ENCODE results near the gene RANBP9.

The RANBP9 gene

DNA sequence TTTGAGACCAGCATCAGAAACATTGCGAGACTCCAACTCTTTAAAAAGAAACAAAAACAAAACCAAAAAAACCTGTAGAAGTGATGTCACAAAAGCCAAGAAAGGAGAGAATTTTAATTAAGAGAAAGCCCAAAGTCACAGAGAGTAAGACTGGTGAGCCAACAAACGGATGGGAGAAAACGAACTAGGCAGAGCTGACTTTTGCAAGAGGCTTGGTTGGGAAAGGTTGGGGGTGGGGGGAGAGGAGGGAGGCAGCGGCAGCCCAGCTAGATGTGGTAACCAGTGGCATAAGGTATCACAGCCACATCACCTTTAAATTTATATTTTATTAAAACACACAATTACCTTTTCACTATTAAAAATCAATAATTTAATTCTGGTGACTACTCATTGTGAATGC is 73.0 kb downstream of the RANBP9 start:
- Histone ChIP-seq H3K4me3 (ENCODE audit: low read length) (no peak overlapping the region), H3K9me2 (replicated peaks; ENCODE audit: control insufficient read depth, low read length) (no peaks in the 10 kb centered on the region), H3K4me2 (ENCODE audit: low read length) (no peak overlapping the region), H3K79me2 (ENCODE audit: control insufficient read depth, low read length) (peaks cover 17% of the 10 kb centered on the region), H3K36me3 (ENCODE audit: control insufficient read depth, low read length) (peaks cover 66% of the 10 kb centered on the region), H3K4me1 (ENCODE audit: control insufficient read depth, low read length) (peaks cover 38% of the 10 kb centered on the region), H3K9me3 (ENCODE audit: control insufficient read depth, insufficient read depth, low read length) (no peaks in the 10 kb centered on the region), H3K27ac (ENCODE audit: low read depth, low read length) (0 out of 2 replicates have a peak overlapping the region, but pooled peaks have one; percentile 5), H3K27me3 (ENCODE audit: control insufficient read depth, low read length) (no peaks in the 10 kb centered on the region), H4K20me1 (ENCODE audit: control insufficient read depth, insufficient read depth, low read depth, low read length) (no peaks in the 10 kb centered on the region), H3F3A (ENCODE audit: control insufficient read depth, insufficient read depth) (peaks cover 18% of the 10 kb centered on the region; the same call in 1 of the 2 replicates)
- no peak for TF ChIP-seq EZH2phosphoT487 (IDR thresholded peaks at IDR 0.05; ENCODE audit: borderline replicate concordance, low read length)
- TF ChIP-seq, protein P1, sequence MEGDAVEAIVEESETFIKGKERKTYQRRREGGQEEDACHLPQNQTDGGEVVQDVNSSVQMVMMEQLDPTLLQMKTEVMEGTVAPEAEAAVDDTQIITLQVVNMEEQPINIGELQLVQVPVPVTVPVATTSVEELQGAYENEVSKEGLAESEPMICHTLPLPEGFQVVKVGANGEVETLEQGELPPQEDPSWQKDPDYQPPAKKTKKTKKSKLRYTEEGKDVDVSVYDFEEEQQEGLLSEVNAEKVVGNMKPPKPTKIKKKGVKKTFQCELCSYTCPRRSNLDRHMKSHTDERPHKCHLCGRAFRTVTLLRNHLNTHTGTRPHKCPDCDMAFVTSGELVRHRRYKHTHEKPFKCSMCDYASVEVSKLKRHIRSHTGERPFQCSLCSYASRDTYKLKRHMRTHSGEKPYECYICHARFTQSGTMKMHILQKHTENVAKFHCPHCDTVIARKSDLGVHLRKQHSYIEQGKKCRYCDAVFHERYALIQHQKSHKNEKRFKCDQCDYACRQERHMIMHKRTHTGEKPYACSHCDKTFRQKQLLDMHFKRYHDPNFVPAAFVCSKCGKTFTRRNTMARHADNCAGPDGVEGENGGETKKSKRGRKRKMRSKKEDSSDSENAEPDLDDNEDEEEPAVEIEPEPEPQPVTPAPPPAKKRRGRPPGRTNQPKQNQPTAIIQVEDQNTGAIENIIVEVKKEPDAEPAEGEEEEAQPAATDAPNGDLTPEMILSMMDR (IDR thresholded peaks at IDR 0.05; ENCODE audit: low read depth, low read length, poor library complexity, severe bottlenecking): no peak

GRCh38 chr6:13638014-13638413 is 73.6 kb downstream of the RANBP9 start:
- Histone ChIP-seq H3K4me2 (ENCODE audit: low read length) (peak overlapping the region; percentile 79), H3K27ac (ENCODE audit: low read depth, low read length) (peak overlapping the region; percentile 73; the same call in 1 of the 2 replicates), H3K4me3 (ENCODE audit: low read length) (no peak overlapping the region), H3K9me2 (replicated peaks; ENCODE audit: control insufficient read depth, low read length) (no peaks in the 10 kb centered on the region), H3K27me3 (ENCODE audit: control insufficient read depth, low read length) (no peaks in the 10 kb centered on the region), H3F3A (ENCODE audit: control insufficient read depth, insufficient read depth) (peaks cover 18% of the 10 kb centered on the region; the same call in 1 of the 2 replicates), H3K79me2 (ENCODE audit: control insufficient read depth, low read length) (peaks cover 17% of the 10 kb centered on the region), H3K9me3 (ENCODE audit: control insufficient read depth, insufficient read depth, low read length) (no peaks in the 10 kb centered on the region), H3K36me3 (ENCODE audit: control insufficient read depth, low read length) (peaks cover 63% of the 10 kb centered on the region), H4K20me1 (ENCODE audit: control insufficient read depth, insufficient read depth, low read depth, low read length) (no peaks in the 10 kb centered on the region), H3K4me1 (ENCODE audit: control insufficient read depth, low read length) (peaks cover 38% of the 10 kb centered on the region)
- no peak for TF ChIP-seq EZH2phosphoT487 (IDR thresholded peaks at IDR 0.05; ENCODE audit: borderline replicate concordance, low read length)

DNA sequence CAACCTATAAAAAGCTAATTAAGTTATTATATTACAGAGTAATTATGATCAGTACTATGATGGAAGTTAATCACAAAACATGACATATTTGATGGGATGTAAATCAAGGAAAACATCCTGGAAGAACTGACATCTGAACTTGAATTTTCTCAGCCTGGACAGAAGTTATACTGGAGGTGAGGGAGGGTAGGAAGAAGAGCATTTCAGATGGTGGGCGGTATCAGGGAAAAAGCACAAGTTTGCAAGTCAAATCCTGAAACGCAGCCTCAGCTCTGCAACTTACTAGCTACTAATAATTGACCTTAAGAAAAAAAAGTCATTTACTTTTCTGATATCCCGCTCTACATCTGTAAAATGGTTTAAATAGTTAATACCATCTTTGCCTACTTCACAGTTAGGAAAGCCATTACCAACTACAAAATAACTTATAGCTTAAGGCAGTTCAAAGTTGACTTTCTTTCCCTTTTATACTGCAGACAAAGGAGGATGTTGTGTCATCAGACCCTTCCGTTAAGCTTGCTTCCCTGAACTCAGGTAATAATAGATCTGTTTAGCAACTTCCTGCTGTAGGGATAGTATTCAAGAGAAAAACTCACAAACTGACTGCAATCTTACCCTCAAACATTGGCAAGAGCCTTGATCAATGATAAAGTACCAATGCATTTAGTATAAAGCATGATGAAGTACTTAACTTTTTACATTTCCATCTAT is 75.5 kb downstream of the RANBP9 start:
- Histone ChIP-seq H3K4me2 (ENCODE audit: low read length) (peak overlapping the region; percentile 79), H4K20me1 (ENCODE audit: control insufficient read depth, insufficient read depth, low read depth, low read length) (no peaks in the 10 kb centered on the region), H3K36me3 (ENCODE audit: control insufficient read depth, low read length) (peaks cover 70% of the 10 kb centered on the region), H3K79me2 (ENCODE audit: control insufficient read depth, low read length) (peaks cover 17% of the 10 kb centered on the region), H3K27me3 (ENCODE audit: control insufficient read depth, low read length) (no peaks in the 10 kb centered on the region), H3K4me1 (ENCODE audit: control insufficient read depth, low read length) (peaks cover 38% of the 10 kb centered on the region), H3K4me3 (ENCODE audit: low read length) (peak overlapping the region; percentile 58), H3K27ac (ENCODE audit: low read depth, low read length) (peak overlapping the region; percentile 73), H3K9me2 (replicated peaks; ENCODE audit: control insufficient read depth, low read length) (no peaks in the 10 kb centered on the region), H3K9me3 (ENCODE audit: control insufficient read depth, insufficient read depth, low read length) (no peaks in the 10 kb centered on the region), H3F3A (ENCODE audit: control insufficient read depth, insufficient read depth) (peaks cover 18% of the 10 kb centered on the region; the same call in 1 of the 2 replicates)
- TF ChIP-seq EZH2phosphoT487 (IDR thresholded peaks at IDR 0.05; ENCODE audit: borderline replicate concordance, low read length): no peak
- TF ChIP-seq, protein P1 (IDR thresholded peaks at IDR 0.05; ENCODE audit: low read depth, low read length, poor library complexity, severe bottlenecking): no peak

DNA sequence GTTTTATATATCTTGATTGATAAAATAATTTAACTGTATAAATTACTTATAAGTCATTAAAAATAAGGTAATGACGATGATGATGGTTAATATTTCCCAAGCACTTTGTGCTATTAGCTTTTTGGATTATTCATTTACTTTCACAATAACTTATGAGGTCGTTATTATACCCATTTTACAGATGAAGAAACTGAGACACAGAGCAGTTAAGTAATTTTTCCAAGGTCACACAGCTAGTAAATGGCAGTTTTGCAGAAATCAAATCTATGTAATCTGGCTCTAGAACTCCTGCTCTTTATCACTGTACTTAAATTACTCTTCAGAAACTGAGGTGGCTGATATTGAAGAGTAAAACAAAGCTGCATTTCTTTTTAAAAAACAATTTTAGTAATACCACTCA is 78.3 kb downstream of the RANBP9 start:
- H3K36me3 ChIP-seq (ENCODE audit: control insufficient read depth, low read length): peaks cover 78% of the 10 kb centered on the region
- peaks cover 12% of the 10 kb centered on the region; the same call in 1 of the 2 replicates for H3F3A ChIP-seq (ENCODE audit: control insufficient read depth, insufficient read depth)
- H3K79me2 ChIP-seq (ENCODE audit: control insufficient read depth, low read length): peaks cover 17% of the 10 kb centered on the region
- no peaks in the 10 kb centered on the region for H3K9me3 ChIP-seq (ENCODE audit: control insufficient read depth, insufficient read depth, low read length)
- no peaks in the 10 kb centered on the region for H3K9me2 ChIP-seq (replicated peaks; ENCODE audit: control insufficient read depth, low read length)
- no peak overlapping the region for H3K4me2 ChIP-seq (ENCODE audit: low read length)
- H3K27me3 ChIP-seq (ENCODE audit: control insufficient read depth, low read length): no peaks in the 10 kb centered on the region
- H3K4me1 ChIP-seq (ENCODE audit: control insufficient read depth, low read length): peaks cover 47% of the 10 kb centered on the region
- H4K20me1 ChIP-seq (ENCODE audit: control insufficient read depth, insufficient read depth, low read depth, low read length): no peaks in the 10 kb centered on the region
- TF ChIP-seq EZH2phosphoT487 (IDR thresholded peaks at IDR 0.05; ENCODE audit: borderline replicate concordance, low read length): no peak
- TF ChIP-seq, protein P1 (IDR thresholded peaks at IDR 0.05; ENCODE audit: low read depth, low read length, poor library complexity, severe bottlenecking): no peak
- H3K27ac ChIP-seq (ENCODE audit: low read depth, low read length): no peak overlapping the region
- no peak overlapping the region for H3K4me3 ChIP-seq (ENCODE audit: low read length)

Measured in DOHH2 (cell line).